Colon (tissue), 2 donors: ENCODE data around the gene TPRG1.

ENCODE experiments used
- FAIRE-seq: peaks from 2 replicates; lab custom pipeline; 2012; peaks lifted over from hg19 to GRCh38; lab: Jason Lieb, UNC
- donor health status: control.
- donor health status: control.

TPRG1 gene

DNA sequence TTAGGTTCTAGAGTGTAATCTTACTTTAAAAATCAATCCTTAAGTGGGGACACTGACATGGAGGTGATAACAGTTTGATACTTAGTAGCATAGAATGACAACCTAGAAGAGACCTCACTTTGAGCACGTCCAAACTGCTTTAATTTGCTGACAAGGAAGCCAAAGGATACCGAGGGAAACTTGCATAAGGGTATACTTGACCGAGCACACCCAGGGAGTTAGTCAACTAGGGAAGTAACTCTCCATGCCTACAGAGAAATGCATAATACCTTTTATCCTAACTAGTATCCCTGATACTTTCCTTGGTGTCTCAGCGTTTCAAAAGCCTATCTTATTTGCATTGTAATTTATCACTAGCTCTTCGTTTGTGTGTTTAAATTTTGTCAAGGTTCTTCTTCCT lies 5.5 kb upstream of the TPRG1 start:
- FAIRE-seq = no peak

DNA sequence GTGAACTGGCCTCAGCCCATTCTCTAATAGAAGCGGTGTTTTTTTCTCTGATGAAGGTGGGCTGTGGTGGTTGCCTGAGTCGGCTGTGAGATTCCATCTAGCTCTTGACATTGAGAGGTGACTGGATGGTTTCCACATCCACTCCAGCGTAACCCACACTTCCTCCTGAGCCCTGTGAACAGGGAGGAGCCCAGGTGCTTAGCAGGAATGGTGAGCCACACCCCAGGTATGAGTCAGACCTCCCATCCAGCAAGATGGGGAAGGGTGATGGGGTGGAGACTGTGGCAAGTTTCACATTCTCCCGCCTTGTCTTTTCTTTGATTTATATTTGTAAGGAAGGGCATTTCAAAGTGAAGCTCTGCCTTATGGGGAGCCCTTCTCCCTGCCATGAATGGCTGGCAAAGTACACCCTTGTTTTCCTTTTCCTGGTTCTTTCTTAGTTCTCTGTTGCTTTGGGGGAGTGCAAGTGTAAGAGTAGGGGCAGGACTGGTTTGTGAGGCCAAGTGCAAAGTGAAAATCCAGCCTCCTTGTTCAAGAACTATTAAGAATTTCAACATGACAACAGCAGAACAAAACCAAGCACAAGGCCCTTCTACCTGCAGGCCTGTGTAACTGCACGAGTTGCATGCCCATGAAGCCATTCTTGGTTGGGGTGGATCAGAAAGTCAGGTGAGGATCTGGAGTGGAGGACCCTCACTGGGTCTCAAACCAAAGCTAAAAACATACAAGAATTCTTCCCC lies 4.6 kb upstream of the TPRG1 start:
- no peak for FAIRE-seq

DNA sequence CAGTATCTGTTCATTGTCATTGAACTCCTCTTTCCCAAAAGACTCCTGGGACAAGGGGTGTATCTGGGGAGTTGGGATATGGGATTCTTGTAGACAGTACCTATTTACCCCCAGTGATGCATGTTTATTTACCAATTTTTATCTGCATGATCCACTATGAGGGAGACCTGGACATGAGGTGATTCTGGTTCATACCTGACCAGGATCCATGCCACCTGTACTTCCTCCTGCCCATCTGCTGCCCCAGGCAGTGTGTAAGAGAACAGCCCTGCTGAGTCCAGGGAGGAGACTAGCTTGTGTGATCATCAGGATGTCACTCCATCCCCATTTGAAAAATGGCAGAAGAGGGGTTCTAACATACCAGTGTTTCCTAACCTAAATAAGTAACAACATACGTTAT lies 3.1 kb upstream of the TPRG1 start:
- no peak for FAIRE-seq

DNA sequence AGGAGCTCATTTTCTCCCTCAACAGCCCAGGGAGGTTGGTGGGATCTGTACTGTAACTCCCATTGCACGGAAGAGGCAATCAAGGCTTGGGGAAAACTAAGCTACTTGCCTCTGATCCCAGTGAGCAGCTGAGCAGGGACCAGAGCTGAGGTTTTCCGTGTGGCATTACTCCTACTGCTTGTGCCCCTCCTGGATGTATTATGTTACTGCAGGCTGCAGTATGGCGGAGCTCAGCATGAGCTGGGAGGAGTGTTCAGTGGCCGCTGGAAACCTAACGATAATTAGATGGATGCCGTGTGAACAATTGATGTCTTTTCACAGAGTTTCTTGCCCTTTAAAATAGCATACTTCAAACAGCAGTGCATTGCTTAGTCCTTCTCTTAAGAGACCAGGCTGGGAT lies 2.0 kb upstream of the TPRG1 start:
- no peak for FAIRE-seq

DNA sequence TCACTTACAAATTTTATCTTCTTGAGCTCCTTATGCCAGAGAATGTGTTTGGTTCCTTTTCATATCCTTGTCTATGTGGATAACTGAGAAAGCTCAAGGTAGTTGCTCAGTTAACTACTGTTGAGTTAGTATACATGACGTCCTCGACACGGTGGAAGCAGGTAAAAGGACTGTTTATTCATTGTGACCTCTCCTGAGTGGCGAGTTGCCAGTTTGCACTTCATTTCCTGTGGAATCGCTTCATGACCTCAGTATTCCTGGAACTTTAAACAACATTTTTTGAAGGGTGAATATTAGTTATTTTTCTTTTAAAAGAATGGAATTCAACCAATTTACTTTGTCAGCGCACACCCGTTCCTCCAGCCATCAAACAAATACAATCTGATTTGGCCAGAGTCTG lies 1.2 kb upstream of the TPRG1 start:
- FAIRE-seq = no peak

DNA sequence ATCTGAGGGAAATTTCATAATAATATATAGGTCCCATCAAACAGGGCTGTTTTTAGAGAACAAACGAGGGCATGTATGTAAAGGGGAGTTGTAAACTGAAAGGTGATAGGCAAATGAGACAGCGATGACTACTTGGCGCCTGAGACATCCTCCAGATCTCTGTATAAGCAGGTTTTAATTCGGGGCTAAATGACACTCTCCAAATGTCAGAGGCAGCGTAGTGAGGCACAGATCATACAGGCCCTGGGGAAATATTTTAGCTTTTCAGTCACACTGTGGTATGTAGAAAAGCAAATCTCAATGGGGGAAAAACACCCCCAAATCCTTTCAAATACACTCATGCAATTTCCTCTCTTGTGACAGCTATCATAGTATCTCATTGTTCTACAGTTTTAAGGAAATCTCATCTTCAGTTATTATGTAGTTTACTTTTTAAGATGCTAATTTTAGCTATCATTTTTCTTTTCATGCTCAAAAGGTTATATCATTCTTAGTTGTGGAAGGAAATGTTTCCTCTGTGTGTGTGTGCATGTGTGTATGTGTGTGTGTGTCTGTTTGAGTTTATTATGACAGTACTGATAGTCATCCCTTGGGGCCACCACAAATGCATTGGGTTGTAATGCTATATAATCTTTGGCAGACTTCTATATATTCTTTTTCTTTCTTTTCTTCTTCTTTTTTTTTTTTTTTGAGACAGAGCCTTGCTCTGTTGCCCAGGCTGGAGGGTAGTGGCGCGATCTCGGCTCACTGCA lies 1.1 kb downstream of the TPRG1 start:
- no peak for FAIRE-seq

DNA sequence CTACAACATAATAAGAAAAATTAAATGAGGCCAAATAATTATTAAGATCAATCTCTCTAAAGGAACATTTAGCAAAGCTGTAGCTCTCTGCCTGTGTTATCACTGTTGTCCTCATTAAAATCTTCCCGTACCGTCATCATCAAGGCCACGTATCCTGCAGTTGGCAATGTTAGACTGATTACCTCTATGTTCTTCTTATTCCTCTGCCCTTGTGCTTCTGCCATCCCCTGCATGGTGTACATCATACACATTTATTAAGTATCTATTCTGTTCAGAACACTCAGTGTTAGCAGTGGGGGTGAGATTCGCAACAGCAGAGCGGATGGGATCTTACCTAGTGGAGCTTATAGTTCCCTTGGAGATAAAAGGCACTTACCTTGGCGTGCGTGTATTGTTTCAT lies 12.8 kb downstream of the TPRG1 start:
- no peak for FAIRE-seq

DNA sequence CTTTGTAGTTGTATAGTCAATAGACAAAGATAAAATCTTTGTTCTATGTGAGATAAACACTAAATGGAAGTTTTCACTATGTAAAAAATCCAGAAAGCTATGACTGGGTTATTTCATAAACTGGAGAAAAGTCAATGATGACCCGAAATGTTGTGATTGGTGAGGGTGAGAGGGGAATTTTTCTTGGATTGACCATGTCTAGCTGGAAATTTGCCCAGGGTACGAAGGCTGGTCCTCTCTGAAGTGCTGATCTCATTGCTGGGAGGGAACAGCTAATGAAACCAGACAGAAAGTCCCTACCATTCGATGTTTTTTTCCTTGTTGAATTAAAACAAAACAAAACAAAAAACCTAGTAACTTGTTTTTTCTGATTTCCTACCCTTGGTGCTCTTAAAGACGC lies 14.3 kb downstream of the TPRG1 start:
- no peak for FAIRE-seq

DNA sequence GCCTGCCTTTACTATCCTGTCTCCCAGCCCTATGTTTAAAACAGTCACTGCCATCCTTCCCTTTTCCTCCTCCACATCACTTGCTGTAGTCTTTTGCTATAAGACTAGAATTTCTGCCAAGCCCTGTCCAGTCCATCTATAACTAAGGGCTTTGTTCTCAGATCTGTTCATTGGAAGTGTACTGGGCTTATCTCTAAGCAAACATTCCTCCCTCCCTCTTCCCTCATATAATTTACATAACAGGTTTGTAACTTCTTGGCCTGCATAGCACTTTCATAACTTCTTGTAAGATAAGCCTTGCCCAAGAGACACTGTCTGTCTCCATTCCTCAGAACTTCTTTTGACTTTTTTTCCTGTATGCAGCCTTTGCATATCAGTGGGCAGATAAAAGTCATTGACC lies 16.7 kb downstream of the TPRG1 start:
- no peak for FAIRE-seq

DNA sequence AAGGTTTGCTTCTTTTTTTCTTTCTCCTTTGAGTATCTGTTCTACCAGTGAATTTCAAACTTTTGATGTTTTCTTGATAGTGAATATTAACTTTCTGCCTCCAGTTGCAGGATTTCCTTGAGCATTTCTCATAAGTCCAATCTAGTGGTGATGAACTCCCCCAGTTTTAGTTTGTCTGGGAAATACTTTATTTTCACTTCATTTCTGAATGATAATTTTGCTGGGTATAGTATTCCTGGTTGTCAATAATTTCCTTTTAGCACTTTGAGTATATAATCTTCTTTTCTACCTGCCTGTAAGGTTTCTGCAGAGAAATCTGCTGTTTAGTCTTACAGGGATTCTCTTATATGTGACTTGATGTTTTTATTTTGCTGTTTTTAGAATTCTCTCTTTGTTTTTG lies 21.0 kb downstream of the TPRG1 start:
- no peak for FAIRE-seq

DNA sequence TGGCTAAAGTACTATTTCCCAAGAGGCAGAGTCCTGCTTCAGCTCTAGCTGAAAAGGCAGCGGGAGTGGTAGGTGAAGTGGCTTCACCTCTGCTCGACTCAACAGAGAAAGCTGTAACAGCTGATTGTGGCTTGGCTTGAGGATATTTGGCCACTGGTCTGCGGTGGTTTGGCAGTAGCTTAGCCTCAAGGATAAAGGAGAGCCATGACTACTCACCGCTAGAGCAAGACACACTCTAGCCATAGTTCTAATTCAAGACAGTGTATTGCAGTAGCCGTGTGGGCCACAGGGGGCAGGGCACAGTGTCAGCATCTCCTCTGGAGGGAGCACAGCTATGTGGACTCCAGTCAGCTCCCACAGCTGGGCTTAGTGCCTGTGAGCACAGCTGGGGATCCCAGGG lies 23.5 kb downstream of the TPRG1 start:
- FAIRE-seq = no peak

DNA sequence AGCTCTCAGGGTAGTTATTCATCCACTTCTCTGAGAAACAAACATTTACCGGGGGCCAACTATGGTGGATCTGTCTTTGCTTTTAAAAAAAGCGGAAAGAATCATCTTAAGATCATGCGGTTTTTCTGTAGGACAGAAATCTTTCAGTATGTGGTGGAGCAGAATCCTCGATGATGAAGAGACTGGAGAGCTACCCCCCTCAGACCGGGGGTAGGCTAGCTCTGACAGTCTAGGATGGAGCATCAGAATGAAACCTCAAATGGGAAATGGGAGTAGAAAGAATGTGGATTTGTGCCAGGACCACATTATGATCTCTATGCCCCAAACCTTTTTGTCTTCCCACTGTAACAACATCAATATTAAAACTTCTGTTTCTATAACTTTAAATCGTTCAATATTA lies 30.3 kb downstream of the TPRG1 start:
- FAIRE-seq = no peak

DNA sequence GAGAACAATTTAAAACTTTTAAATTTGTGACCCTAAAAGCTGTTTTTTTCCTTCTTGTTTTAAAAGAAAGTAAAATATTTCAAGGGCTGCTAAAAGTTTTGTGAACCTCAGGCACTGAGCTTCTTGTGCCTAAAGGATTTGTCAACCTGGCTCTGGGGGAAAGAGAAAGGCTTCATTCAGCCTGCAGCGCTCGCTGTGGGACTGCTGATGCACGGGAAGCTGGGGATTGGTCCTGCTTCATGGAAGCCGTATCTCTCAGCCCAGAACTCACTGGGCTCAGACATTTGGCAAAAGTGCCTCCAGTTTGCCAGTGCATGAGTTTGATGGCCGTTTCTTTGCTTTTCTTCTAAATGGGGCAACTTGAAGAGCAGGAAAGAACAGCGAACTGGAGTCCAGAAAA lies 30.8 kb downstream of the TPRG1 start:
- FAIRE-seq = no peak

DNA sequence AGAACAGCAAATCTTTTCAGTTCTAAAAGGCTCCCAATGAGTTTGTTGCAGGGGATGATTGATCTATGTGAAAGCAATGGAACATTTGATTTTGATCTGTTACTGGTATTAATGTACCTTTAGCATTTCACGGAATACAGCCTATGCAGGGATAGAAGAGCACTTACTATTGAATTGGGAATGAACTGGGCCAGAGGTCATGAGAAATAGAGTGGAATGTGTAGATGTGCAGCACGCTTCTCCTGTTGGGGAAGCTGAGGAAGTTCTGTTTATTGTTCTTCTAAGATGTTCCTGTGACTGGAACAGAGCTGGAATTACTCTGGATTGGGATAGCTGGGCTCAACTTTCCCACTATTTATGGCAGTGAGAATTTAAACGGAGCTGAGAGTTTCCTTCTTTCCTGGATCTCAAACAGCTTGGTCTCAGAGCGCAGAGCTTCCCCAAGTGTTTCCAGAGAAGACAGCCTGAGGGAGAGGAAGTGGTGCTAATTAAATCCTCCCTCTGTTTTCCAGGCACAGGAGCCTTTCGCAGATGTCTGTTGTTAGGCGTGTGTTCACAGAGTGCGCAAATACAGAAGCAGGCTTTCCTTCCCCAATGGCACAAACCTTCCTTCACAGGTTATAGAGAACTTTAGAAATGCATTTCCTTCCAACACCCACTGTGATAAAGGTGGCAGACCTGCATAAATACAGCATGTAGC lies 32.5 kb downstream of the TPRG1 start:
- FAIRE-seq = no peak

DNA sequence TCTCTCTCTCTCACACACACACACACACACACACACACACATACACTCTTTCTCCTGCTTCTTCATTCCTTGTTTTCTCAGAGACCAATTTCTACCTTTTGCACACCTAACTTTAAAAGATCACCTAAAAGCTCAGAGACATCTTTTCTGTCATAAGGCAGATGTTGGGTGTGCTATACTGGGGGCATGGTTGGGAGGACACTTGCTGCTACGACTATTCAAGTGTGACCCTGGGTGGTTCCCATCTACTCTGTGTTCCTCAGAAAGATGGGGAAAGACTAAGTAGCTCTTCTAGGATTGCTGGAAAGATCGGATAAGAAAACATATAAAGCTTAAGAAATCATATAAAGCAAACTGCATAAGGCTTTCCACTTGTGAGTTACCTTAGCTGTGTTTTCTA lies 33.2 kb downstream of the TPRG1 start:
- no peak for FAIRE-seq

DNA sequence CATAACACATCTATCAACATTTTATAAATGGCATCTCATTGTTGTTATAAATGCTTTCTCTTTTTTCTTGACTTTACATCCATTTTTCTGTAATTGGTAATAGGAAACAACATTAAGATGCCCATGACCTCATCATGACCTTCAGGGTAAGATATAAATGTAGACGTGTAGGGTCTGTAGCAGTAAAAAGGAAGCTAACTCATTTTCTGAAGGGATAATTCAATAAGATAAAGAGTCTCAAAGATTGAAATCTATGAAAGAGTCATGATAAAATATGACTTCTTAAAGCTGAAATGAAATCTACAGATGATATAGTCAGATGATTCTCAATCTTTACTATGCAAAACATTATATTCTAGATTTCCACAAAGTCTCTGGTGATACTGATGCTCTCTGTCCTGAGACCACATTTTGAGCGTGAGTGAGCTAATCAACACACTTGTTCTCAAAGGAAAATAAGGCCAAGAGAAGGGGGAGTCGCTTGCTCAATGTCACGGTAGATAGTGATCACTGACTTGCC lies 38.5 kb downstream of the TPRG1 start:
- FAIRE-seq = no peak

DNA sequence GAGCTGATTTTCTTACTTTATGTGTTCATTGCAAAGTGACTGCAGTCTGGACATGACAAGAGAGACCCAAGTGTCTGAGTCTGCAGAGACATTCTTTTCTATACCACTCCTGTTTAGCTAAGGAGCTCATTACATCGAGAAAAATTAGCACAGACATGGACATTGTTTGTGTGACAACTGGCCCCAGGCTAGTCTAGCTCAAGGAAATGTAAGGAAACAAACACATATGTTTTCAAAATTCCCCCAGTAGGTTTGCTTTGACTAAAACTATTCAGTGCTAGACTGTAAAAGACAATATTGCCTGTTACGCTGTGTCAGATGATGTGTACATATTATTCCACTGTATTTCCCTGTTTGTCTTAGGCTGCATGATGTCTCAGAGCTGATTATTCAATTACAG lies 40.9 kb downstream of the TPRG1 start:
- FAIRE-seq = no peak

DNA sequence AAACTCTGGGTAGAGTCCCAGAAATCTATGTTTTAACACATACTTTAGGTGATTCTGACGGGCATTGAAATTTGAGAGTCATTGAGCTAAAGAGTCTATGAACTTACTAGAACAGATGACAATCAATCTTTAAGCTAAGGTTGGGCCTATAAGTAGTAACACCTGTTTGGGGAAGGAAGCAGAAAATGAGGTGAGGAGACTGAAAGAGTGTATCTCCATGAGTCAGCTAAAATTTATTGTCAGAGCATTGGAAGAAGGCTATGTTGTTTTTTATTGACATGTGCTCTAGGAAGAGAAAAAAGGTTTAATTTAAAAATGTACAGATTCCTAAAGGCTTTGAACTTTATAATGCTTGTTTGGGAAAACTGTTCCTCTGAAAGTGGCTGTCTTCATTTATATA lies 42.9 kb downstream of the TPRG1 start:
- FAIRE-seq = no peak

DNA sequence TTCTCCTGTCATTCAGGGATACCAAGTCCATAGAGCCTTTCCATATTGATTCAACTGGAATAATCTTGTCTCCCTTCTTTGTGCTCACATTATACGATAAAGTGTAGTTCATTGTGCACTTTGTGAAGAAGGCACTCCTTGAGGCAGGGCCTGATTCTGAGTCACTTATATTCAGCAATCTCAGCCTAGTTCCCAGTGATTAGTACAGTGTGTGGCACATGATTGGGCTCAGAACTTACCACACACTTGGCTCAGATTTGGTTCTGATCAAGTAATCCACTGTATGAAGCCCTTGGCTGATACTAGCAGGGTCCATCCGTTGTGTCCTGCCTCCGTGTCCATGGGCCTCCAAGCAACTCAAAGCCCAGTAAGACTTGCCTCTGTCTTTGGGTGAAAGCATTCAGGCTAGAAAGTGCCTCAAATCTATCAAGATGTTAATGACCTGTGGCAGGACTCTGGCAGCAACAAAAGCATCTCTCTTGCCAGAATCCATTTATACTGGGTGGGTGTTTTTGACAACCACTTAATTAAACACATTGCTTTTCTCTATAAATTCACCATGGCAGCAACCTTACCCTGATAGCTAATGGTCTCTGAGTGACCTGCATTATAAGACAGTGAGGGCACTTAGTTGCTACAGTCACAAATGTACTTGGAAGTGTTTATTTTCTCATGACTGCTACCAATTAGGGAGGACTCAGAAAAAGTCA lies 51.3 kb downstream of the TPRG1 start:
- no peak for FAIRE-seq

DNA sequence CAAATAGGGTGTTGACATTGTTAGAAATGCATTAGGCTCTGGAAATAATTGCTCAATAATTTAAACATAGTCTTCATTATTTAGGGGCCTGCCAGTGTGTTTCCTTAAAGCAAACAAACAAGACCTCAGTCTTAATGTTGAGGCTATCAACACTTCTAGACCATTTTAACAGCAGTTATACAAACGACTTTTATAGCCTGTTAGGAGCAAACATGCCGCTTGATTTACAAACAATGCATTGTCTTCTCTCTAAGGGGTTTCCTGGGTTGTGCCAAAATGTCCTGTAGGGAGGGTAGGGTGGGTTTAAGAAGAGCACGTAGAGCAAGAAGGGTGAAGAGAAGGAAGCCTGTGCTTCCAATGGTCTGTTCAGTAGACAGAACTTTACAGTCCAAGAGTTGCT lies 53.7 kb downstream of the TPRG1 start:
- FAIRE-seq = no peak

DNA sequence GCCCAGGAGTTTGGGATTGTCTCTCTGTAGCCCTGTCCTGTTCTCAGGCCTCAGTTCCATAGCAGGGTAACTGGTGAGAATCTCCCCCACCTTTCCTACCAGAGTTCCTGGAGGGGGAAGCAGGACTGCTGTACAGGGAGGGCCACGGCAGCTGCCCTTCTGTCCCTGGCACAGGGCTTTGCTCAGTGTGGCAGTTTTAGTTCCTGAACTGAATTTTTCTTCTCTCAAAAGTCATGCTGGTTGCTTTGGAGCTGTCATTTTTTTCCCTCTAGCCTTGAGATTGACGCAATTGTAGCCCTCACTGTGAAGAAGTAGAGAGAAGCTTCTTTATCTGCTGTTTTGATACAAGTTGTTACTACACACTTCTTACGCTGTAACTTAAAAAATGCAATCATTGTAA lies 55.5 kb downstream of the TPRG1 start:
- FAIRE-seq = no peak

DNA sequence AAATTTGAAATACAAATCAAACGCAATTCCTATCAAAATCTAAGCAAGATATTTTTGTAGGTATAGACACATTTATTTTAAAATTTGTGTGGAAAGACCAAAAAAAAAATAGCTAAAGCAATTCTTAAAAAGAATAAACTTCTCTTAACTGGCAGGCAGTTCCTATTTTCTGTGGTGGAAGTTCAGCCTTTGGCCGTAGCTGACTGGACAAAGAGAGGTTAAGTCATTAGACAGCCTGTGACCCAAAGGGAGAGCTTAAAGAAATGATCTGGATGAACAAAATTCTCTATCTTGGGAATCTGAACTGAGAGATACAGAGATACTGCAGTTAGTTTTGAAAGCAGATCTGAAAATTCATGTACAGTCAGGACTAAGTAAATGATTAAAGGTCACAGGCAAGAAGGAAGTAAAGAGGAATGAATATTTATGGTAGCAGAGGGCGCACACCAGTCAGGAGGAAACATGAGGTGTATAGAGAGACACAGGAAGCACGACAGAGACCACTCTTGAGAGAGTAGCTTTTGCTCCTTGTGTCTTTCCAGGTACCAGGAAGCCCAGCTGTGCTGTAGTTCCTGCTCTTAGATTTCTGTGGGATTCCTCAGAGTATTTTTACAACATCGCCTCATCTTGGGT lies 57.5 kb downstream of the TPRG1 start:
- no peak for FAIRE-seq
